HL-60 (cell line): ENCODE data around the gene MNS1.

ENCODE experiments used
- DNase-seq, 2 experiments: peaks; one replicate each; pipeline ENCODE4 v3.0.0-alpha.2; 2010 to 2020; ENCODE audit warnings: low read depth in 1 of 2, low spot score in 1 of 2
- H3K27ac ChIP-seq: fragments of 250-450 bp; sonication (Bioruptor Pico); replicated peaks from 2 replicates; pipeline ENCODE4 v1.5.1; 2020; ENCODE audit warnings: mild to moderate bottlenecking, moderate library complexity
- H3K27me3 ChIP-seq: fragments of 250-450 bp; sonication (Bioruptor Pico); 2 replicates; pipeline ENCODE4 v1.5.1; 2021; ENCODE audit warnings: mild to moderate bottlenecking, moderate library complexity; ENCODE audit not compliant: insufficient read depth, poor library complexity, severe bottlenecking
- H3K4me3 ChIP-seq: replicated peaks from 2 replicates; pipeline ENCODE4 v1.5.1; 2011; ENCODE audit warnings: mild to moderate bottlenecking, control low read depth, low read length; ENCODE audit not compliant: insufficient read depth
- CTCF ChIP-seq: IDR thresholded peaks from one replicate; pipeline ENCODE4 v1.5.1; 2011; ENCODE audit warnings: low read length, control low read depth, inconsistent platforms; ENCODE audit not compliant: insufficient read depth
- GABPA ChIP-seq: IDR thresholded peaks from 2 replicates; pipeline ENCODE4 v1.6.1; 2012; ENCODE audit warnings: low read depth
- POLR2AphosphoS5 ChIP-seq: IDR thresholded peaks from 2 replicates; pipeline ENCODE4 v1.6.1; 2012; ENCODE audit warnings: low read depth
- SPI1 ChIP-seq: IDR thresholded peaks from 2 replicates; pipeline ENCODE4 v1.6.1; 2012; ENCODE audit warnings: low read depth, mild to moderate bottlenecking, borderline replicate concordance
- TF ChIP-seq, protein P1 (sequence below): IDR thresholded peaks from 2 replicates; pipeline ENCODE4 v1.6.1; 2012; ENCODE audit warnings: low read depth; ENCODE audit not compliant: insufficient replicate concordance

MNS1 gene

GRCh38 chr15:56472278-56472677 is 7.3 kb upstream of the MNS1 start:
- DNase-seq: no peak
- Histone ChIP-seq H3K27ac (no peak overlapping the region), H3K4me3 (no peak overlapping the region), H3K27me3 (no peaks in the 10 kb centered on the region)
- TF ChIP-seq CTCF (no peak), GABPA (no peak), SPI1 (no peak), POLR2AphosphoS5 (no peak)
- TF ChIP-seq, protein P1, sequence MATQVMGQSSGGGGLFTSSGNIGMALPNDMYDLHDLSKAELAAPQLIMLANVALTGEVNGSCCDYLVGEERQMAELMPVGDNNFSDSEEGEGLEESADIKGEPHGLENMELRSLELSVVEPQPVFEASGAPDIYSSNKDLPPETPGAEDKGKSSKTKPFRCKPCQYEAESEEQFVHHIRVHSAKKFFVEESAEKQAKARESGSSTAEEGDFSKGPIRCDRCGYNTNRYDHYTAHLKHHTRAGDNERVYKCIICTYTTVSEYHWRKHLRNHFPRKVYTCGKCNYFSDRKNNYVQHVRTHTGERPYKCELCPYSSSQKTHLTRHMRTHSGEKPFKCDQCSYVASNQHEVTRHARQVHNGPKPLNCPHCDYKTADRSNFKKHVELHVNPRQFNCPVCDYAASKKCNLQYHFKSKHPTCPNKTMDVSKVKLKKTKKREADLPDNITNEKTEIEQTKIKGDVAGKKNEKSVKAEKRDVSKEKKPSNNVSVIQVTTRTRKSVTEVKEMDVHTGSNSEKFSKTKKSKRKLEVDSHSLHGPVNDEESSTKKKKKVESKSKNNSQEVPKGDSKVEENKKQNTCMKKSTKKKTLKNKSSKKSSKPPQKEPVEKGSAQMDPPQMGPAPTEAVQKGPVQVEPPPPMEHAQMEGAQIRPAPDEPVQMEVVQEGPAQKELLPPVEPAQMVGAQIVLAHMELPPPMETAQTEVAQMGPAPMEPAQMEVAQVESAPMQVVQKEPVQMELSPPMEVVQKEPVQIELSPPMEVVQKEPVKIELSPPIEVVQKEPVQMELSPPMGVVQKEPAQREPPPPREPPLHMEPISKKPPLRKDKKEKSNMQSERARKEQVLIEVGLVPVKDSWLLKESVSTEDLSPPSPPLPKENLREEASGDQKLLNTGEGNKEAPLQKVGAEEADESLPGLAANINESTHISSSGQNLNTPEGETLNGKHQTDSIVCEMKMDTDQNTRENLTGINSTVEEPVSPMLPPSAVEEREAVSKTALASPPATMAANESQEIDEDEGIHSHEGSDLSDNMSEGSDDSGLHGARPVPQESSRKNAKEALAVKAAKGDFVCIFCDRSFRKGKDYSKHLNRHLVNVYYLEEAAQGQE: no peak

DNA sequence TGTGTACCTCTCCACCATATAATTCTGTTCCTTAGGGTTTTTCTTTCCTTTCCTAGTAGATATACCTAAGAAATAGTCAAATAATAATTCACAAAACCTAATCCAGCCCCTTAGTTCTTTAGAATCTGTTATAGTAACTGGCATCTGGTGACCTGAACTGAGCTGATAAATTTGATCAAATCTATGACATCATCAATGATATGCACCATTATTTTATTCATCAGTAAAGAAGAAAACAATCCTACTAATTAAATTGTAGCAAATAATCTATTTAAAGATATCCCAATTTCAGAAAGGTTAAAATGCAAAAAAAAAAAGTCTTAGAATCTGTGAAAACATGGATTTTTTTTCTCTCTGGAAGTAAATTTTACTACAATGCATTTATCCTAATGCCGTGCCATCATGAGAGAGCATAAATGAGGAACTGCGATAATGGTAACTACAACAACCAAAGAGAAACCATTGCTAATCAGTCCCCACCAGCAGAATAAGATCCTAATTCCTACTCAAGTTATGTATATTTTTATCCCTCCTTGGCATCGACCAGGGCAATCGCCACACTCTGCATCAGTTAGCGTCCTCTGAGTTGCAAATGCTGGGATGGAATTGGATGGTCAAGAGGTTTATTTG is 6.6 kb upstream of the MNS1 start:
- Histone ChIP-seq H3K27ac (no peak overlapping the region), H3K27me3 (no peaks in the 10 kb centered on the region), H3K4me3 (no peak overlapping the region)
- DNase-seq: no peak
- TF ChIP-seq POLR2AphosphoS5 (no peak), CTCF (no peak), SPI1 (no peak), GABPA (no peak)
- TF ChIP-seq, protein P1: no peak

DNA sequence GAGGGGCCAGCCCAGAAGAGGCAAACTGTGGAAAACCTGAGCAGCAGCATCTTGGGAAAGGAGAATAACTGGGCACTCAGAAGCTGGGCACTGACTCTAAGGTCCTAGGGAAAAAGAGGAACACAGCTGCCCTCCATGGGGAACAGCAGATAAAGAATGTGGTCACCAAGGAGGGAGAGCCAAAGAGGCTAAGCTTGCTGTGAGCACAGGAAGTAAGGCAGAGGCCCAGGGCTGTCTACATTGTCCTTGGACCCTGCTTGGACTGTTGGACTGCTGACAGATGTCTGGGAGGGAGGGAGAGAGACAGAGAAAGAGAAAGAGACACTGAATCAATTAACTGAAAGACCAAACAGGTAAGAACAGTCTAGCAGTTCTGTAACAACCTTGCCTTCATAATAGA is 4.5 kb upstream of the MNS1 start:
- no peak overlapping the region for H3K4me3 ChIP-seq
- TF ChIP-seq GABPA: no peak
- peak; percentile 88 for TF ChIP-seq SPI1
- H3K27ac ChIP-seq: no peak overlapping the region; the same call in 1 of the 2 replicates
- peak in 1 of 2 experiments; percentile 46 for DNase-seq
- H3K27me3 ChIP-seq: no peaks in the 10 kb centered on the region

DNA sequence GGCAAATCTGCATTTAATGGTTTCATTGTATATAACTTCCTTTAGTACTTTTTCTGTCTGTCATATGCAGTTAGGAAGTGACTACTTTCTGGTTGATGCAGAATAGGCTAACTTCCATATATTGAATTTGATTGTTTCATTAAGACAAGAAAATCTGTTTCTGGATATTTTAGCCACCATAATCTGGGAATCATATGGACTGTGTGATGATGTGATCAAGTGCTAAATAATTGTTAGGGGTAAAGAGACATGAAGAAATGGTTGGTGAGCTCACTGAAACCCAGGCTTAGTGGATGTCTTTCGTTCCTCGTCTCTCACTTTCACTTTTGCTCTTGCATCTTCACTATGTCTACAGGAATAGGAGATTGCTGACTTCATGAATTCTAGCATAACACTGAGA is 3.5 kb upstream of the MNS1 start:
- Histone ChIP-seq H3K27me3 (no peaks in the 10 kb centered on the region), H3K27ac (peak overlapping the region; percentile 41), H3K4me3 (peak overlapping the region; percentile 28)
- DNase-seq: peak in 1 of 2 experiments; percentile 22
- TF ChIP-seq POLR2AphosphoS5 (no peak), GABPA (no peak), SPI1 (no peak), CTCF (no peak)
- TF ChIP-seq, protein P1: no peak
